Gastrocnemius medialis (tissue), 4 donors: ENCODE measurements around the gene HIC2. TPM values are rescaled to one million over a fixed set of nuclear protein-coding genes. Genes with fewer than 3 reads are reported as not detected.
A peak's percentile ranks its signal among the peaks of the same experiment; 100 is the strongest.
"Not testable (repeated sequence)": the region's sequence is repeated elsewhere in the genome, so short reads cannot be mapped to it uniquely, and the experiment has no call there.

Source experiments
- ATAC-seq, 2 donors: fragments of 150-250 bp; one replicate each; pipeline ENCODE4 v1.9.1; 2016
- DNase-seq, 2 donors: peaks; one replicate each; pipeline ENCODE4 v3.0.0-alpha.2; 2019
- H3K27ac ChIP-seq, 4 donors: fragments of 200-600 bp; sonication (generic); 1 replicate in 1 of 4; 2 replicates in 3 of 4; pipeline ENCODE4 v1.5.1; 2016 to 2018; ENCODE audit warnings: mild to moderate bottlenecking in 2 of 4, moderate library complexity in 1 of 4
- H3K27me3 ChIP-seq, 3 donors: fragments of 200-600 bp; sonication (generic) in 2 of 3; 1 replicate in 1 of 3; 2 replicates in 2 of 3; pipeline versions ENCODE4 v1.5.1 to v1.6.0; 2016 to 2019; ENCODE audit warnings: mild to moderate bottlenecking in 1 of 3, moderate library complexity in 1 of 3
- H3K36me3 ChIP-seq, 2 donors: fragments of 200-600 bp; sonication (generic) in 1 of 2; one replicate each; pipeline ENCODE4 v1.5.1; 2017 to 2018
- H3K4me1 ChIP-seq, 2 donors: fragments of 200-600 bp; sonication (generic) in 1 of 2; one replicate each; pipeline ENCODE4 v1.5.1; 2016 to 2017; ENCODE audit warnings: mild to moderate bottlenecking in 2 of 2
- H3K4me3 ChIP-seq, 4 donors: fragments of 200-600 bp; sonication (generic) in 3 of 4; 1 replicate in 1 of 4; 2 replicates in 3 of 4; pipeline ENCODE4 v1.5.1; 2016 to 2019; ENCODE audit warnings: mild to moderate bottlenecking in 2 of 4
- H3K9me3 ChIP-seq, 3 donors: fragments of 200-600 bp; sonication (generic) in 2 of 3; 1 replicate in 1 of 3; 2 replicates in 2 of 3; pipeline ENCODE4 v1.5.1; 2016 to 2019
- POLR2A ChIP-seq, 2 donors: fragments of 450-650 bp; IDR thresholded peaks; one replicate each; pipeline ENCODE4 v1.6.1; 2017; ENCODE audit warnings: antibody characterized with exemption in 2 of 2, mild to moderate bottlenecking in 2 of 2, moderate library complexity in 2 of 2
- in situ Hi-C, 4 donors: fragments of 200-750 bp; cut with MboI; loops; one replicate each; pipeline versions ENCODE4 v1.15.0 to v1.8.0; 2017; ENCODE audit warnings: low sequenced_read_pairs in 4 of 4
- intact Hi-C: fragments of 100-400 bp; cut with DNase I; formaldehyde crosslinking; loops from one replicate; pipeline ENCODE4 v1.15.1; 2023; ENCODE audit warnings: low total_unique reads
- total RNA-seq, 4 donors: library from RNA; depleted of rRNA; stranded (reverse); fragments of >200 nt; gene quantifications; one replicate each; pipeline versions ENCODE4 v1.1.0 to v1.2.3, GENCODE V29; 2016
- TF ChIP-seq, protein P1 (sequence below), 5 experiments: fragments of 450-650 bp in 3 of 5; fragments of 200-600 bp in 2 of 5; sonication (generic) in 2 of 5; IDR thresholded peaks in 4 of 5; conservative IDR thresholded peaks in 1 of 5; 1 replicate in 4 of 5; 2 replicates in 1 of 5; pipeline ENCODE4 v1.5.1; 2016 to 2019; ENCODE audit warnings: antibody characterized with exemption in 5 of 5, mild to moderate bottlenecking in 3 of 5, moderate library complexity in 3 of 5

The HIC2 gene
- total RNA-seq, 4 donors from 2014 or later: 1.5 to 4.0 (median 2.0) TPM

DNA sequence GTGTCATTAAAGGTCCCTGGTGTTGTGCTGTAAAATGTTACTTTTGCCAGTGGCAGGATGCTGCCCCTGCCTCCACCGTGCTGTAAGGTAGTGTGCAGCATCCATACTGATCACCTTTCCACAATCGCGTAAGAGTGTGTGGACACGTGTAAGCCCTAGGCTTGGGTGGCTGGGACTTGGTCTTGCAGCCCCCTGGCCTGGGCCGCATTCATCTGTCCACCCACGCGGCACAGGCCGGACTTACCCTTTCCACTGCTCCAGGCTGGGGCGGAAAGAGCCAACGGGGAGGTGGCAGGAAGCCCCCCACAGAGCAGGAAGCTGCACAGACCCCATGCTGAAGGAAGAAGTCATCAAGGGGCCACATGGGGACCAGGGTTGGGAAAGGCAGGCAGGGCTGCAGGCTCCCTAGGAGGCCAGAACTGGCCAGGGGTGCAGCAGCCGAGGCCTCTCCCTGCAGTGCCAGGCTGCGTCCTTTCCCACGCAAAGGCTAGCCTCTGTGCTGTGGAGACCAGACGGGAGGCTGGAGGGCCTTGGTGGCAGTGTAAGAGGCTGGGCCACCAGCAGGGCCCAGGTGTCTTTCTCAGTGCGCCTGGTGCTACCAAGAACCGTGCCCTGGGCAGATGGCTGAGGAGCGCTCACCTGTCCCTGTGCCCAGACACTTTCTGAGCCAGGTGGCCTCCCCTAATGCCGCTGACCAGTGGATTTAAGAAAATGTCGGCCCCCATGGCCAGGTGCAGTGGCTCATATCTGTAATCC lies 38.3 kb downstream of the HIC2 start:
- no peak for ATAC-seq
- in situ Hi-C loops (no loop called here), intact Hi-C loops (no loop called here)
- Histone ChIP-seq H3K27me3 (no peaks in the 10 kb centered on the region), H3K9me3 (no peaks in the 10 kb centered on the region), H3K4me3 (no peak overlapping the region), H3K4me1 (no peaks in the 10 kb centered on the region), H3K27ac (no peak overlapping the region), H3K36me3 (no peaks in the 10 kb centered on the region)
- no peak for TF ChIP-seq POLR2A (IDR thresholded peaks at IDR 0.05)
- TF ChIP-seq, protein P1, sequence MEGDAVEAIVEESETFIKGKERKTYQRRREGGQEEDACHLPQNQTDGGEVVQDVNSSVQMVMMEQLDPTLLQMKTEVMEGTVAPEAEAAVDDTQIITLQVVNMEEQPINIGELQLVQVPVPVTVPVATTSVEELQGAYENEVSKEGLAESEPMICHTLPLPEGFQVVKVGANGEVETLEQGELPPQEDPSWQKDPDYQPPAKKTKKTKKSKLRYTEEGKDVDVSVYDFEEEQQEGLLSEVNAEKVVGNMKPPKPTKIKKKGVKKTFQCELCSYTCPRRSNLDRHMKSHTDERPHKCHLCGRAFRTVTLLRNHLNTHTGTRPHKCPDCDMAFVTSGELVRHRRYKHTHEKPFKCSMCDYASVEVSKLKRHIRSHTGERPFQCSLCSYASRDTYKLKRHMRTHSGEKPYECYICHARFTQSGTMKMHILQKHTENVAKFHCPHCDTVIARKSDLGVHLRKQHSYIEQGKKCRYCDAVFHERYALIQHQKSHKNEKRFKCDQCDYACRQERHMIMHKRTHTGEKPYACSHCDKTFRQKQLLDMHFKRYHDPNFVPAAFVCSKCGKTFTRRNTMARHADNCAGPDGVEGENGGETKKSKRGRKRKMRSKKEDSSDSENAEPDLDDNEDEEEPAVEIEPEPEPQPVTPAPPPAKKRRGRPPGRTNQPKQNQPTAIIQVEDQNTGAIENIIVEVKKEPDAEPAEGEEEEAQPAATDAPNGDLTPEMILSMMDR (IDR thresholded peaks at IDR 0.05 in 4 of 5, conservative IDR thresholded peaks at IDR 0.05 in 1 of 5): no peak
- DNase-seq: no peak

DNA sequence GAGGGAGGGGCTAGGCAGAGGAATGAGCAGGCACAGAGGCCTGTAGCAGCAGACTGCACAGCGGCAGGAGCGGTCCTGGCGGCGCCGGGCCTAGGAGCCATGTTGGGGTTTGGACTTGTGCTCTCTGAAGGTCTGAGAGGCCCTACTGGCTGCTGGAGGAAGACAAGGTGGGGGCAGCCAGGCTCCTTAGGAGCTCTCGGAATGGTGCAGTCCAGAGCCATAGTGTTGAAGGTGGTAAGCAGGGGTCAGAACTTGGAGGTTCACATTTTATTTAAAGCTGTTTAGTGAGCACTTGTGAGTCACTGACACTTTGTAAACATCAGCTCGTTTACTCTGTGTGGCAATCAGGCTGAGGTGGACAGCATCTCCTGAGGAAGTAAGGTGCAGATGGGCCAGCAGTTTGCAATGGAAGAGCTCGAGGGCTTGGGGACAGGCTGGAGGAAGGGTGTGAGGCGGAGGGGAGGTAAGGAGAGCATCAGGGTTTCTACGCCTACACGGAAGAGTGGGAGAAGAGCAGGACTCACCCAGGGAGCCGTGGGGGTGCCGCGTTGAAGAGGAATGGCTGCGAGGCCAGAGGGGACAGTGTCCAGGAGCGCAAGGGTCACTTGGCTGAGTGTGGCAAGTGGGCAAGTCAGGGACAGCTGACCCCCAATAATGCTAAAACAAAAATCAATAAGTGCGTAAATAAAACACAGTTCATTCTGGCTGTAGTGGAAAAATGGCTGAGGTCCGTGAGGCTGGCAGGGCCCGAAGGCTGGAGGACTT lies 40.0 kb downstream of the HIC2 start:
- in situ Hi-C loops: no loop called here

DNA sequence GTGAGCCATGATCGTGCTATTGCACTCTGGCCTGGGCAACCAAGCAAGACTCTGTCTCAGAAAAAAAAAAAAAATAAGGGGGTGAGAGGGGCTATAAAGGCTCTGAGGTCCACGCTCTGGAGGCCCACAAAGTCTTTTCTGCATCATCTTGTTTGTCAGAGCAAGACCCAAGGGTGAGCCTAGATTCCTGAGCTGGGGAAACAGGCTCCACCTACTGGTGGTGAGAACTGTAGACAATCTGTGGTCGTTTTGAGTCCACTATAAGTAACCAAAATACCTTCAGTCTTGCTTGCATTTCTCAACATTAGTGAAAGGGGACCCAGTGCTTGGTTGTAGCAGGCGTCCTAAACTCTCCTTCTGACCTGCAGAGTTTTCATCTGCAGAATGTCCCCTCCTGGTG lies 45.5 kb downstream of the HIC2 start:
- in situ Hi-C loops, intact Hi-C loops, DNase-seq, H3K9me3 ChIP-seq, ATAC-seq, H3K4me3 ChIP-seq, H3K4me1 ChIP-seq, H3K27ac ChIP-seq, H3K36me3 ChIP-seq, H3K27me3 ChIP-seq: not testable (repeated sequence)

More for the DNA sequence above, 40.0 kb downstream of the HIC2 start:
- H3K9me3 ChIP-seq: no peaks in the 10 kb centered on the region
- intact Hi-C loops: no loop called here
- no peak overlapping the region for H3K27ac ChIP-seq
- DNase-seq: no peak
- no peaks in the 10 kb centered on the region for H3K27me3 ChIP-seq
- no peaks in the 10 kb centered on the region for H3K4me1 ChIP-seq
- no peak for ATAC-seq
- TF ChIP-seq, protein P1 (IDR thresholded peaks at IDR 0.05 in 4 of 5, conservative IDR thresholded peaks at IDR 0.05 in 1 of 5): no peak
- no peak for TF ChIP-seq POLR2A (IDR thresholded peaks at IDR 0.05)
- no peak overlapping the region for H3K4me3 ChIP-seq
- no peaks in the 10 kb centered on the region for H3K36me3 ChIP-seq

DNA sequence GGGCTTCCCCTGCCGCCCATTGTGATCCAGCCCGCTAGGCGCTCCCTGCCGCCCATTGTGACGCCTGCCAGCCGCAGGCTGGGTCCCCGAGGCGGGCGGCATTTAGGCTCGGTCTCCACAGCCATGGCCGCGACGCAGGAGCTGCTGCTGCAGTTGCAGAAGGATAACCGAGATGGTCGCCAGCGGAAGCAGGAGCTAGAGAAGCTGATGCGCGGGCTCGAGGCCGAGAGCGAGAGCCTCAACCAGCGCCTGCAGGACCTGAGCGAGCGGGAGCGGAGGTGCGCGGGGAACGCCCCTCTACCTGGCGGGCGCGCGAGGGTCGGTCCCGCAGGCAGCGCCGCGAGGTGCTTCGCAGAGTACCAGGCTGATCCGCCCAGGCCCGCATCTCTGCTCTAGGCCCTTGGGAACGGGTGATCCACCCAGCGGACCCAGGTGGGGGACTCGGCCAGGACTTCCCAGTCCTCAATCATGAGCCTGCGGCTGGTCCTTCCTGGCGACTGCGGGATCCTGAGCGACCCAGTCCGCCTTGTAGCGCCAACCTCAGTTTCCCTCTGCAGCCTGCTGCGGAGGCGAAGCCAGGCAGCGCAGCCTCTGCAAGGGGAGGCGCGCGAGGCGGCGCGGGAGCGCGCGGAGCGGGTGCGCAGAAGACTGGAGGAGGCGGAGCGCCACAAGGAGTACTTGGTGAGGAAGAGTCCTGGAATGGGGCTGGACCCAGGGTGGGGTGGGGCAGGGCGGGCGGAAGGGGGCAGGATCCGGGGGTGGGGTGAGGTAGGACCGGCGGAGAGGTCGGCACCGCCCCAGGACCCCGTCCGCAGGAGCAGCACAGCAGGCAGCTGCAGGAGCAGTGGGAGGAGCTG lies 50.4 kb downstream of the HIC2 start, which contains the start of gene TMEM191C:
Gene TMEM191C (plus strand): TSS at position 51 of the 857 bp plus-strand sequence. CDS start 73 bp downstream, at position 124.
- H3K9me3 ChIP-seq, in situ Hi-C loops: not testable (repeated sequence)

DNA sequence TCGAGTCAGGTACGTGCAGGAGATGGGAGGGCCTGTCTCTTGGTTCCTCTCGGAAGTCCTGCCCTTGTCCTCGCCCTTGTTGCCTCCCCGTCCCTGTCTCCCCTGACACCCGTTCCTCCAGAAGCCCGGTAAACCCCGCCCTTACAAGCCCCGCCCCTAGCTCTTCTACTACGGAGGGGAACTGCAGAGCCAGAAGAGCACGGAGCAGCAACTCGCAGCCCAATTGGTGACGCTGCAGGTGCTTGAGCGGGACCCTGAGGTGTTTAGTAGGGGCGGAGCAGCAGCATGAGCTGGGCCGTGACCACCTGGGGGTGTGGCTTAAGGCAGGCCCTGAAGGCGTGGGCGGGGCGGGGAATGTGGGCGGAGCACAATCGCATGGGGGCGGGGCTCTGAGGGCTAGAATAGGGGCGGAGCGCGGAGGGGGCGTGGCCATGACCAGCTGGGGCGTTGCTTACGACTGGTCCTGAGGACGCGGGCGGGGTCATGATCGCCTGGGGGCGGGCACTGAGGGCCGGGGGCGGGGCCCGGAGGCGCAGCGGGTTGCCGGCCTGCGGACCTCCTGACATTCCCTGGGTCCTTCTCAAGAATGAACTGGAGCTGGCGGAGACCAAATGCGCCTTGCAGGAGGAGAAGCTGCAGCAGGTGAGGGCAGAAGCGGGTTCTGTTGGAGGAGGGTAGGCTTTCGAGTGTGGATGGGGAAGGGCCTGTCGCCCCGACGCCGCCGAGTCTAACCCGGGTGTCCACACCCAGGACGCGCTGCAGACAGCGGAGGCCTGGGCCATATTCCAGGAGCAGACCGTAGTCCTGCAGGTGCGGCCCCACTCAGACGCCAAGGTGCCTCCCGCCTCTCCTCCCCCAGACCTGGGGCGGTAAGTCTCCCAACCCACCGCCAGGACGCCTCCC lies 51.3 kb downstream of the HIC2 start:
- peak overlapping the region; percentile 41 to 58 (median 44) for H3K4me3 ChIP-seq
- DNase-seq: peak; percentile 75 to 84
- intact Hi-C loops, in situ Hi-C loops, H3K36me3 ChIP-seq, H3K27me3 ChIP-seq, H3K9me3 ChIP-seq, H3K4me1 ChIP-seq: not testable (repeated sequence)
- H3K27ac ChIP-seq: peak overlapping the region in 1 of 4 donors; percentile 41
- ATAC-seq: peak; percentile 91

More for the DNA sequence above, 50.4 kb downstream of the HIC2 start, which contains the start of gene TMEM191C:
- intact Hi-C loops, H3K4me1 ChIP-seq, H3K27me3 ChIP-seq, DNase-seq, ATAC-seq, H3K36me3 ChIP-seq: not testable (repeated sequence)
- Histone ChIP-seq H3K4me3 (peak within 1 kb of the TSS; percentile 41 to 58 (median 44)), H3K27ac (peak within 1 kb of the TSS in 1 of 4 donors; percentile 41)

DNA sequence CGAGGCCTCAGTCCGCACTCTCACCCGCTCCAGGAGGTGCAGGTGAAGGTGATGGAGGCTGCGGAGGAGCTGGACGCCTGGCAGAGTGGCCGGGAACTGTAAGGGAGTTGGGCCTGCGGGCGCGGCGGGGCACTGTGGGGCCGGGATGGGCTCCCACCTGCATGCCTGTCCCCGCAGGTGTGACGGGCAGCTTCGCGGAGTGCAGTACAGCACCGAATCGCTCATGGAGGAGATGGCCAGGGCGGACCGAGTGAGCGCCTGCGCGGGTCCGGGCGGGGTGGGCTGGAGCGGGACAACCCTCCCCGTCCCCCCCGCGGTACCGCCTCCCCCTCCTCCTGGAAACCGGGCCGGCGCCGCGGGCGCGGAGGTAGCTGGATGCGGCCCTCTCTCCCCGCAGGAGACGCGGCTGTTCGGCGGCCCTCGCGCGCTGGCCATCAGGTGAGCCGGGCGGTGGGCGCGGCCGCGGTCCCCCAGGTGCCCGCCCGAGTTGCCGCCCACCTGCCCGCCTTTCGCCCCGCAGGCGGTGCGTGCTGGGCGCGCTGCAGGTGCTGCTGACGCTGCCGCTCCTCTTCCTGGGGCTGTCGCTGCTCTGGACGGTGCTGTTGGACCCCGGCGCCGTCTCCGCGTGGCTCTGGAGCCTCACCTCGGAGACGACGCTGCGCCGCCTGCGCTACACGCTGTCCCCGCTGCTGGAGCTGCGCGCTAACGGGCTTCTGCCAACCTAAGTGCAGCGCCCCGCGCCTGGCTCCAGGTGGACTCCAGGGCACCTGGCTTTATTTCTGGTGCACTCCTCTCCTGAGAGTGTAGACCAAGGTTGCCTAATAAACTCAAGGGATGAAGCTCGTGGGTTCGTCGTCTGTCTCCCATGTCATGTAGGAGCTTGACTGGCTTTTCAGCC lies 52.2 kb downstream of the HIC2 start:
- H3K9me3 ChIP-seq, in situ Hi-C loops, H3K36me3 ChIP-seq, H3K4me1 ChIP-seq, ATAC-seq, H3K4me3 ChIP-seq, H3K27me3 ChIP-seq, DNase-seq, H3K27ac ChIP-seq, intact Hi-C loops: not testable (repeated sequence)

DNA sequence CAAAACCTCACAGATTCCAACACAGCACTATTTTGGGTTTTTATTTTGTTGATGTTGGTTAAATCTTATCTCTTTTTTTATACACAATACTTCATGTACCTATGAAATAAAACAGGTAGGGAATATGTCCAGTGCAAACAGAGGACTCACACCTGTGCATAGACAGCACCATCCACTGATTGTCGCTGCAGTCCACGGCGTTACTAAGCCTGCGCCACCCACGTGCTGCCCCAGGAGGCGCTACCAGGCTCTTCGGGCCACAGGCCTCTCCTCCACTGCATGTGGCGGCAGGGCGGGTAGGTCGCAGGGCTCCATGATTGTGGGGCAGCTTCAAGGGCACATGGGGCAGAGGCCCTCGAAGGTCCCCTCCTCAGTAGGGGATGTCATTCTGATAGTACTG lies 55.8 kb downstream of the HIC2 start:
- H3K27ac ChIP-seq, DNase-seq, H3K36me3 ChIP-seq, ATAC-seq, intact Hi-C loops, H3K27me3 ChIP-seq, in situ Hi-C loops, H3K4me1 ChIP-seq, H3K9me3 ChIP-seq, H3K4me3 ChIP-seq: not testable (repeated sequence)

DNA sequence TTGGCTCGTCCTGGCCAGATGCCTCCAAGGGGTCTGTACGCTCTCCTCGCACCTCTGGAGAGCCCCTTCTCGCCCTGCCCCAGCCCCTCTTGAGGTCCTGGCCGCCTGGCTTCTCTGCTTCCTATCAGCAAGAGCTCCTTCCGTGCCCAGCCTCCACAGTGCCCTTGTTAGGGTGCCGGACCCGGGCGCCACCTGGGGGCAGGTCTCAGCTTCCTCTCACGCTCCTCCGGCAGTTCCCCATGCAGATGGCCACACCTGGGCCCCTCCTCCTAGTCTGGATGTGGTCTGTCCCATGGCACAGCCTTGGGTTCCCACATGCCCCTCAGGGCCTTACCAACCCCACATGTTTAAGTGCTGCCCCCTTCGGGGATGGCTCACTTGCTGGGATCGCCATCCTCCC lies 56.5 kb downstream of the HIC2 start:
- H3K27ac ChIP-seq, ATAC-seq, H3K36me3 ChIP-seq, H3K4me3 ChIP-seq, H3K4me1 ChIP-seq, H3K27me3 ChIP-seq, intact Hi-C loops, in situ Hi-C loops, DNase-seq, H3K9me3 ChIP-seq: not testable (repeated sequence)
